Cerebellar cortex (tissue), 1 donor: ENCODE data around the gene APBB1.

Experiments
- DNase-seq: peaks from one replicate; pipeline ENCODE4 v3.0.0-alpha.2; 2015; ENCODE audit warnings: low spot score

The APBB1 gene

DNA sequence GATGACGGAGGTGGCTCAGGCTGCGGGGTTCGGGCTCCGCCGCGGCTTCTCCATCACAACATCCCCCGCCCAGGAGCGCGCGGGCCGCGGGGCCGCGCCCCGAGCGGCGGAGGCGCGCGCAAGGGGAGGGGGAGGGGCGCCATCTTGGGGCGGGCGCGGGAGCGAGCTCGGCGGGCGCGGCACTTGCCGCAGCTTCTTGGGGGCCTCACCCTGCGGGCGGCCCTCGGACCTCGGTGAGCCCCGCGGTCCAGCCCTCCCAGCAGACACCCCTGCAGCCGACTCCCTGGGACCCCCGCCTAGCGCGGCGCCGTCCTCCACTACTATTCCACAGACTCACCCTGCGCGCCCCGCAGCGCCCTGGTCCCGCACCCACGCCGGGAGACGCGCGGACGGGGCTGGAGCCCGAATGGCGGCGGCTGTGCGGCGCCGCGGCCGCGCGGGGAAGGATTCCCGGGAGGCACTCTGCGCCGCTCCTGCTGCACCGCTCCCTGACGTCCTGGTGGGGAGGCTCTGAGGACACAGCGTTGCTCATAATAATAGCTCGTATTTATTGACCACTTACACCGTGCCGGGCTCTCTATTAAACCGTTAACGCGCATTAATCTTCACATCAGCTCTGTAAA lies at the start of gene APBB1:
Gene APBB1 (minus strand): TSS at position 86 of the 623 bp plus-strand sequence. CDS start 7,747 bp downstream, outside the sequence.
- DNase-seq = peak; percentile 64

DNA sequence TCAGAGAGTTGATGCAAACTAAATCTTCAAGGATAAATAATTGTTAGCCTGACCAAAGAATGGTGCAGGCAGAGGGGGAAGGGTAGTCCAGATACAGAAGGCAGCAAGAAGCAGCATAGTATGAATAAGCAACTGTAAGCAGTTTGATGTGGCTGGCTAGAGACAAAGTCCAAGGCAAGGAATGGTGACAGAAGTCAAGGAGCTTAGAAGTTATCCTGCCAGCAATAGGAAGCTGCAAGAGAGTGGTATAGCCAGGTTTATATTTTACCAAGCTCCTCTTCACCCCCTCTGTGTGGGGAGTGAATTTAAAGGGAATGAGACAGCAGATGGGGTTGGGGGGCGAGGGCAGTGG lies 40.2 kb upstream of the APBB1 start:
- no peak for DNase-seq

DNA sequence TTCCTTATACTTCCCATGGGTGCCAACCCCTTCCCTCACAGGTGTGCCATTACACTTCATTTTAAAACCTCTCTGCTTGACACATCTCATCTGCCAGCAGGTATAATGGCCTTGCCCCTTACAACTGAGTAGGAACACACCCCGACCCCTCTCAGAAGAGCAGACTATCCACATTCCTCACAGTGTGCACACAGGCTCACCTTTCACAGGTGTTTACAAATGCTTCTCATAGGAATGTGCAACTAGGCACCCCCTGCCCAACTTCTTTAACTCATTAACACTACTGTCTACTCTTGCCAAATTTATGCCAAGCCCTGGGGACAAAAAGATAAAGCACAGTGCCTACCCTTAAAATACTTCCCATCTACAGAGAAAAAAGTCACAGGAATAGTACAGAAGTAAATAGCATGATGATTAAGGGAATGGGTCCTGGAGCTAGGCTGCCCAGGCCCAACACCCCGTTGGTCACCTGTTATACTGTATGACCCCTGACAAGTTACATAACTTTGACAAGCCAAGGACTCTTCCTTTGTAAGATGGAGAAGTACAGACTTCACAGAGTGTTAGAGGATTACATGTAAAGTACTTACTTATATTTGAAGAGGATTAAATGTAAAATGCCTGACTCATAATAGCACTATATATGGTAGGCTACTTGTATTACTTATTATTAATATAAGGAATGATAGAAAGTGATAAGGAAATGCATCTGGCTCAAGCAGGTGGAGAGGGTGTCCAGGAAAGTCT lies 39.6 kb upstream of the APBB1 start:
- DNase-seq = no peak

DNA sequence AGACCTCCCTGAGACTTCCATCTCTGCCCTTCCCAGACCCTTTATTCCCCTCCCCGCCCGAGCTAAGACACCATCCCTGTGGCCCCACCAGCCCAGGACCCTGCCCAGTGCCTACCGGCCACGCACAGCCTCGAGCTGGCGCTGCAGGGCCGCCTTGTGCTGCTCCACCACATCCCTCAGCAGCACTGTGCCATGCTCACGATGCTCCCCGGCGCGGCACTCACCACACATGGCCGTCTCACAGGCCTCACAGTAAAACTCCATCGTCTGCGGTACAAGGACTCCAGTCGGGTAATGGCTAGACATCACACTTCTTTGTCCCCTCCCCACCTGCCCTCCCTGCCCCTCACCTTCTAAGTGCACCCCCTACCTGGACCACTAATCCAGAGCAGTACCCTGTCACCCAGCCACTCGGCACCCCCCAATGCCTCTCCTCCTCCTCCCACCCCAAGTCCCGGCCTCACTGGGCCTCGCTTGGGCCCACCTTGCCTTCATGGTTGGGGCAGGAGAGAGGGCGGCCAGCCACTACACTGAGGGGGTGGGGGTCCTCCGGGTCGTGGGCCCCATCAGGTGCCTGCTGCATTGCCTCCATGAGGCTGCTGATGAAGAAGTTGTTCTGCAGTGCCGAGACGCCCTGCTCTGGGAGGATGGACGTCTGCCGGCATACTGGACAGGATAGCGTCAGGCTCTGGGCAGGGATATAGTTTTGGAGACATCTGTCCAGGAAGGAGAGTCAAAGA lies 38.9 kb upstream of the APBB1 start:
- no peak for DNase-seq

DNA sequence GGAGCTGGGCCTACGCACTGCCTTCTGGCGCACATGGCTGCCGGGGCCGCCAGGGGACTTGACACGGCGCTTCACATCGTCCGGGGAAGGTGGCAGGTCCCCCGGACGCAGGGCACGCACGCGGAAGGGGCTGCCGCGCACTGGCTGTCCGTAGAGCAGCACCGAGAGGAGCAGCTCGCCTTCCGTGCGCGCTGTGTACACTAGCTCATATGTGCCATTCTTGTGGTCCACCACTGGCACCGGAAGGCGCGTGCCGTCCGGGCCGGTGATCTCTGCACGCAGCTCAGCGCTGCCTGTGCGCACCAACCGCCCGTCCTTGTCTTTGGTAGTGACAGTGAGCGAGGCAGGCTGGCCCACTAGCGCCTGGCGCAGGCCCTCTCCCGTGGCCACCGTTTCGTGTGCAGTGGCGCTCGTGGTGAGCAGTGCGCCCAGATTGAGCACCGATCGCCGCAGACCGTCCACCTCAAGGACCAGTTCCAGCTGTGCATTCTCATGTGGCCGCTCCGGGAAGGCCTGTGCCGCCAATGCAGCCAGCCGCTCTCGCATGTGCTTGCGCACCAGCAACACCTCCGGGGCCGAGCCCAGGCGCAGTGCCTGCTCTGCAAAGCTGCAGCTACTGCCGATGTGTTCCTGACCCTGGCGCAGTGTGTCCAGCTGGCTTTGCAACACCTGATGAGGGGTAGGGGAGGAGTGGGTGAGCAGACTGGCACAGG lies 37.6 kb upstream of the APBB1 start:
- DNase-seq = no peak

DNA sequence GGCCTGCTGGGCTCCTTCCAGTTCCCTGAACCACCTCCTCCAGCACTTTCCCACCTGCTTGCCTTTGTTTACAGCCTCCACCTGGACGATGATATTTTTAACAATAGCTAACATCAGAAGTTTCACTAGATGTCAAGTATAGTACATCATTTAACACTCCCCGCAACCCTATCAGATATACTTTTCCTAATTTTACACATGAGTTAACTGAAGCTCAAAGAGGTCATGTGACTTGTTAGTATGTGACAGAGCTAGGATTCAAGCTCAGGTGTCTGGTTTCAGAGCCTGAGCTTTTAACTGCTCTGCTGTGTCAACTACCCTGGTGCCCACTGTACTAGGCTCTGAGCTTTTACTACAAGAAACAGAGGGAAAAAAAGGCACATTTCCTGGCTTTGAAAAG lies 36.2 kb upstream of the APBB1 start:
- DNase-seq = no peak

DNA sequence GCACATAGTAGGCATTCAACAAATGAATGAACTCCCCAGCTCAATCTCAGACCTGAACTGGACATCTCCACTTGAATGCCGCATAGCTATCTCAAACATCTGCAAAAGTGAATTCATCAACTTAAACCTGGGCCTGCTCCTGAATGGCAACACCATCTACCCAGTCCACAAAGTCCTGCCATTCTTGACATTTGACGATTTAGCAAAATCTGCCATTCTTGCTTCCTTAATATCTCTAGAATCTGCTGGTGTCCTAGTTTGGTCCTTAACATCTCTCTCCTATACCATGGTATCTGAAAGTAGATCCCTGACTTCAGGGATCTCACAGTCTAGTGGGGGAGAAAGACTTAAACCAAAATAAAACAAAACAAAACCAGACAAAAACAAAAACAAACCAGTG lies 34.3 kb upstream of the APBB1 start:
- DNase-seq = no peak

DNA sequence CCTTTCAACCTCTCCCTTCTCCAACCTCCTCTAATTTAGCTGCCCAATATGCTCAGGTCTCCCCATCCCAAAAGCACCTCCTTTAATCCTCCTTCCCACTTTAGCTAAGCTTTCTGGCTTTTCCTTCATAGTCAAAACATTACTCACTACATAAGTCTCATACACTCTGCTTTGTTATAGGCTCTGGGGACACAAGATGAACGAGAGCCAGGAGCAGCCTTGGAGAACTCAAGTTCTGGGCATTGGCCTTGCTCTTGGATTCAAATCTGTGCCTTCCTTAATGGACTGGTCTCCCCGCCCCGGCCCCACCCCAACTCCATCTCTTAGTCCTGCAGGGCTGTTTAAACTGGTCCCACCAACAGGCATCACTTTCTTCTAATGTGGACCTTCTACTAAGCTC lies 33.3 kb upstream of the APBB1 start:
- DNase-seq = no peak

DNA sequence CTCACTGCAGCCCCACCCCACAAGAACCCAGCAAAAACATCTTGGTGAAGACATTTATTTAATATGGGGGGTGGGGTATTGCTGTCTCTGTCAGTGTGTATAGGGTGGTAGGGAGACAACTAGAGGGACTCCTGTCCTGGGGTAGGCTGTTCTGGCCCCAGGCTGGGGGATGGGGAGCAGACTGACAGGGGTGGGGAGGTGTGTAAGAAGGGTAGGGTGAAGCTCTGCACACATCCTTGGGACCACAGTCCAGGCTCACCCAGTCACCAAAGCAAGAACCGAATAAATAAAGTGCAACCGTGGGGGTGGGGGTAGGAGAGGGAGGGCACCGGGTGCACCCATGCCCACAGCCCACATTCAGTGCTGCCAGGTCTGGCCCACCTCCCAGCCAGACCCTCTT lies 29.7 kb upstream of the APBB1 start:
- DNase-seq = no peak

DNA sequence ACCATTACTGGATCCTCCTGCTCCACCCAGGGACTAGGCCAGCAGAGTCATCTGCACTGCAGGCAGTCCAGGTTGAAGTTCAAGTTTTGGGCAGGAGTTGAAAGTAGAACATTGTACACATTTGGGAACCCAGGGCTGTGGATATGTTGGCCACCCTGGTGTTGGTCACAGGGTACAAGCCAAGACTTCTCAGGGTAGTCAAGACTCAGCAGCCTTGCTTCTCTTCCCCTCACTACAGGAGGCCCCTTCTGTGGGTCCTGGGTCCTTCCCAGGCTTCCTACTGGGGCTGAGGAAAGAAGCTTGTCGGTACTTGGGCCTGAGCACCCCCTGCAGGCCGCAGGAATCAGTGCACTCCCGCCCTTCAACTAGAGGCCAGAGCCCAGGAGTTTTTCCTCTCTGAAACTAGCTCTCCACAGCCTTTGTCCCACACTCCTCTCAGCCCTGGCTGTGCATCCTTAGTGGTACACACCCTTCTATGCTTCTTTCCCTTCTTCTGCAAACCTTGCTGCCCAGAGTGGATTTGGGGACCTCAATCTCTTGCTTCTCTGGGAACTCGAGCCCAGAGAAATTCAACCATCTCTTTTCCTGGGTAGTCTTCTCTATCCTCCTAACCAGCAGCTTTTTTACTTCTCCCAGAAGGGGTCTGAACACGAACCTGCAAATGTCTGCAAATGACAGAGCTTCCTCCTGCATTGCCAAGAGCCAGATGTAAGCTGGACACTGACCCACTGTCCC lies 24.5 kb upstream of the APBB1 start:
- DNase-seq = peak; percentile 68

DNA sequence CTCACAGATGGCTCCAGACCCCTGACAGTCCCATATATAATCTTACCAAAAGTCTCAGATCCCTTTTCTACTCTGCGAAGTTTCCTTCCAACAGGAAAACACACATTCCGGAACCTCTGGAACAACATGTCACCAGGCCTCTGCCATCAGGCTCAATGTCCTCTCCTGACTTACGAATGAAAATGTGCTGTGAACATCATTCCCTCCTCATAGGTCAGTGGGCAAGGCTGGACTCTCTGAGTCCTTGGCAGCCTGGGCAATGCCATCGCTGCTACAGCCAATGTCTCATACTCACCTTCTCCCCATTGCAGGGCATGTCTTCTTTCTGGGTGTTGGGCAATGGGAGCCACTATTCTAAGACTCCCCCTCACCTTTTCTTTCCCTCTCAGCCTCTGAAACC lies 23.5 kb upstream of the APBB1 start:
- no peak for DNase-seq

DNA sequence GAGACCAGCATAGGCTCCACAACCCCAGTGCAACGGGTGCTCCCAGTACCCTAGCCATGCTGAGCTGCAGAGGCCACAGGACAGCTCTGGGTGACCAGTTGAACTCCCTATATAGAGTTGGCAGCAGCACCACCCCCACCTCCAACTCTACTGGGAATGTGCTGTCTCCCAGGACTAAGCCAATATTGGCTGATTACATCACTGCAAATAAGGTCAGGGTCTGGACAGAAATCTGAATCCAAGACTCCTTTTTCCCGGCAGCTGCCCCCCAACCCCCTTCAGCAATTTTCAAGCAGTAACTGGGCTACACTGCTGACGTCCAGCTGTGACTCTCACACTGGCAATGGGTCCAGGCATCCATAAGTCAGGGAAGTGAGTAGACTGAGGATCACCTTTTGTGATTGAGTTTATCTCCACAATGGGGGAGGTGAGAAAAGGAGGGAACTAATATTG lies 22.0 kb upstream of the APBB1 start, which contains the start of gene HPX:
Gene HPX (minus strand): TSS at position 82 of the 453 bp plus-strand sequence. CDS start 24 bp downstream, at position 58.
- DNase-seq = no peak

DNA sequence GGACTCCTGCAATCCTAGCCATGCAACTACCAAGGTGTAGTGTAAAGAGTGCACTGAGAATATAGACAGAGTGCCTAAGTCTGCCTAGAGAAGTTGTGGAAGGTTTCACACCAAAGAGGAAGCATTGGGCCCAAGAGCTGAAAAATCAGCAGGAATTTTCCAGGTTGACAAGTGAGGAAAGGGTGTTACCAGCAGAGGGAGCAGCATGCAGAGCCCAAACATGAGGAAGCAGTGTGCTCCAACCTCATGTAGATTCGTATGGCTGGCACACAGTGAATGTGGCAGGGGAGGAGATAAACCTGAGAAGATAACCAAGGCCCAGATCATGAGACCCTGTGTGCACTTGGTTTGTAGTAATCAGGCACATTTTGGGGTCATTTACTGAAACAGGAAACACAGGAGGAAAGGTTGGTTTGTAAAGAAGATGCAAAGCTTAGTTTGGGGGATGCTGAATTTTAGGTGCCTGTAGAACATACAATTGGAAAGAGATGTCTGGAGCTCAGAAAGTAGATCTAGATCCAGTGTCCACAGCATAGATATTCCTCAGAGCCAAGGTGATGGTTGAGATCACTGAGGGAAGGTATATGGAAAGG lies 20.2 kb upstream of the APBB1 start:
- peak; percentile 82 for DNase-seq

DNA sequence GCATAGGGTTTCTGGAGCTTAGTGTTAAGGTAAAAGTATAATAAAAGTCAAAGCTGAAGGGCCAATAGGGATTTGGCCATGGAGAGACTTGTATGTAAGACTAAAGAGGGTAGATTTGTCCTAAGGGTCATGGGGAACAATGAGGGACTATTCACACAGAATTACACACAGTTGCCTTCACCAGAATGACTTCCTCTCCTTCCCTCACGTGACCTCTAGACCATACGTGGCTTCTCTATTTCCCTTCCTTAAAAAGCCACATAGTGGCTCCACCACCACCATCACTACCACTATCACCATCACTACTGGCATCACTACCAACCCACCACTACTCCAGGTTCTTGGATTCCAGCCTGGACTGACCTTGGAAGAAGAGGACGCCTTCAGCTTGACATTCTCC lies 19.1 kb upstream of the APBB1 start:
- DNase-seq = no peak

DNA sequence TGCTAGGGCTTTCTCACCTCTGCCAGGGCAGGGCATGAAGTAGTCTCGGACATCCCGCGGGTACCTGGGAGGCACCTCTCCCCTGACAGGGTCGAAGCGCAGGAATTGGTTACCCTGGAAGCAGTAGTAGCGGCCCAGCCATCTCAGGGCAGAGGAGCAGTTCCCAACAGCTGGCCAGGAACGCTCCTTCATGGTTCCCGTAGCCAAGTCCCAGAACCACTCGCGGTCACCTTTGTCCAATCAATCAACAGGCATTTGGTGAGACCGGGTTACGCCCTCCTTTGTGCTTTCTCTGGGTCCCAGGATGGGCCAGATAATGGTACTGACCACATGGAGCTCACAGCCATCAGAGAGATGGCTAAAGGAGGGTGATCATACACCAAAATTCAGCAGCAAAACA lies 18.5 kb upstream of the APBB1 start:
- no peak for DNase-seq

DNA sequence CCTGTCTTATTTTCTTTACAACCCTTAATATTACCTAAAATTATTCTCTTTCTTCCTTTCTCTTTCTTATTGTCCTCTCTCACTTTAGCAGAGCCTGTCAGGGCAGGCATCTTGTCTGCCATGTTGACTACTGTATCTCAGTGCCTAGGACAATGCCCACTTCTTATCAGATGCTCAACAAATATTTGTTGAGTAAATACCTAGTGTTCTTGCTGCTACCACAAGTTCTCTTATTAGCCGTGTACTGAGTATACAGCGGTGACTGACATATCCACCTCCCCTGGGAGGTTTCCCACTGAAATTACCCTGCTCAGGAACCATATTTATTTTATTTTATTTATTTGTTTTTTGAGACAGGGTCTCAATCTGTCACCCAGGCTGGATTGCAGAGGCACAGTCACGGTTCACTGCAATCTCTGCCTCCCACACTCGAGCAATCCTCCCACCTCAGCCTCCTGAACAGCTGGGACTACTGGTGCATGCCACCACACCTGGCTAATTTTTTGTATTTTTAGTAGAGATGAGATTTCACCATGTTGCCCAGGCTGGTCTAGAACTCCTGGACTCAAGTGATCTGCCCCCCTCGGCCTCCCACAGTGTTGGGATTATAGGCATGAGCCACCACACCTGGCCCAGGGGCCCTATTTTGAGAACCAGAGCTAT lies 15.2 kb upstream of the APBB1 start:
- DNase-seq = no peak

DNA sequence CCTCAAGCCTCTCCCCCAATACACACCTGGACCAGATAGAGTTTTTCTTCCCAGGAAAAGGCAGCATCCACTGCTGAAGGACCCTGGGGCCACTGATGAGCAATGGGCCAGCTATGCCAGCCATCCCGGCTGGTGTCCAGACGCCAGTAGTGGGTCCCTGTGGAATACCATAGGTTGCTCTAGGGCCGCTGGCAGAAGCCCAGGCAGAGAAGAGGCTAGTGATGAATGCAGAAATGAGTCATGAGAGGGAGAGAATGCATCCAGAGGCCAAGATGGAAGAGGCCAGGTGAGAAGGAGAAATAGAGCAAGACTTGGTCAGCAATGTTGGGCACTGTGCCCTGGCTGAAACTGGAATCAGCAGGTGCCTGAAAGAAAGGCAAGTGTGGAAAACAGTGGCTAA lies 13.0 kb upstream of the APBB1 start:
- no peak for DNase-seq

DNA sequence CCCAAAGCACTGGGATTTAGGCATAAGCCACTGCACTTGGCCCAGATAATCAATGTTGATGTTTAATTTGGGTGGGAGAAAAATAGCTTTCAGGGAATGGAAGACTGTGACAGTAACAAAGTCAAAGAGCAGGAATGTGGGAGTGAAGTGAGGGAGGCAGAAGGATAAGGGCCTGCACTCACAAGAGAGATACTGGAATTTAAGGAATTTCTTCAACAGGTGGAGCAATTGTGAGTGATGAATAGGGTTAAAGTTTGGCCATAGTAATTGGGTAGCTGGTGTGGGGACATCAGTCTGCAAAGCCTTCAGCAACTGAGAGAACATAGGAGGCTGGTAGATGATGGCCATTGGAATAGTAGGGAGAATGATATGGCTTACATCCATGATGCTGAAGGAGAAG lies 8.6 kb upstream of the APBB1 start:
- no peak for DNase-seq

DNA sequence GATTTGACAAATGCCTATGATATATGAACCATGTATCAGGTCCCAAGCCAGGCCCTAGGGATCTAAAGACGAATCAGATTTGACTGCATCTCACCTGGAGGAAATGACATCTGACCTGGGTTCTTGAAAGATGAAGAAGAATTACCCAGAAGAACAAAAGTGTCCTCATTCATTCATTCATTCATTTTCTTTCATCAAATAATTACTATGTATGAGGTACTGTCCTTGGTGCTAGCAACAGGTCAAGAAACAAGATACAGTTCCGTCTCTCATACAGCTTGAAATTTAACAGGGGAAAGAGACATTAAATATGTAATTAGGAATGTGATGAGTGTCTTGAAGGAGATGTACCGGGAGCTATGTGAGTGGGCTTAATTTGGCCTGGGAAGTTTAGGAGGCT lies 1.8 kb upstream of the APBB1 start:
- DNase-seq = no peak

DNA sequence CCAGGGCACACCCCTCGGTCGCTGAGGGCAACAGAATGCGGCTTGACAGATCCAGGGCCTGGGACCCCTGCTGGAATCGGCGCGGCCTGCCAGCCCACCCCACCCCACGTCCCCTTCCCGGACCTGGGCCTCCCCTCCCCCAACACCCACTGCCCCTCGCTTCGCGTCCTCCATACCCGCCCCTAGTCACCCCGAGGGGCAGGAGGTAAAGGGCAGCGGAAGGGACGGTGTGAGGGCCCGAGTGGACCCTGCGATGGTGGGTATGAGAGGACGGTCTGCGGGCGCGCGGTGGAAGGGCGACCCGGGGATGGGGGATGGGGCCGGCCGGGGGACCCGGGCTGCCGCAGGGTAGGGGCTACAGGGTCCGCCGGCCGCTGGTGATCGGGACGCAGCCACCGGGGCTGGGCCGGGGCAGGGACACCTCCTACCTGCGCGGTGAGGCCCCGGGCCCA lies 311 bp downstream of the APBB1 start:
- no peak for DNase-seq
